Body of pancreas (tissue), 4 donors: ENCODE data around the gene GET3. TPM values are rescaled to one million over a fixed set of nuclear protein-coding genes. Genes with fewer than 3 reads are reported as not detected.
A peak's percentile ranks its signal among the peaks of the same experiment; 100 is the strongest.

ENCODE experiments used
- ATAC-seq: fragments of 150-250 bp; one replicate; pipeline ENCODE4 v1.9.1; 2016
- DNase-seq, 4 donors: peaks; one replicate each; pipeline ENCODE4 v3.0.0-alpha.2; 2019
- H3K27ac ChIP-seq, 4 donors: fragments of 200-600 bp; sonication (generic); 1 replicate in 3 of 4; 2 replicates in 1 of 4; pipeline versions ENCODE4 v1.5.1 to v1.6.1; 2016 to 2019; ENCODE audit warnings: mild to moderate bottlenecking in 1 of 4, mixed read lengths in 1 of 4, moderate library complexity in 1 of 4
- H3K27me3 ChIP-seq, 2 donors: fragments of 200-600 bp; sonication (generic); one replicate each; pipeline ENCODE4 v1.6.0; 2016; ENCODE audit warnings: mild to moderate bottlenecking in 1 of 2
- H3K36me3 ChIP-seq, 2 donors: fragments of 200-600 bp; sonication (generic); replicated peaks in 1 of 2; 2 replicates each; pipeline ENCODE4 v1.5.1; 2016; ENCODE audit warnings: low read depth in 2 of 2; ENCODE audit not compliant: insufficient read depth in 1 of 2
- H3K4me1 ChIP-seq: fragments of 200-600 bp; sonication (generic); one replicate; pipeline ENCODE4 v1.6.0; 2016
- H3K4me3 ChIP-seq, 2 donors: fragments of 200-600 bp; sonication (generic); 1 replicate in 1 of 2; 2 replicates in 1 of 2; pipeline ENCODE4 v1.5.1; 2016 to 2019
- H3K9me3 ChIP-seq, 3 donors: fragments of 200-600 bp; sonication (generic); 1 replicate in 2 of 3; 2 replicates in 1 of 3; pipeline ENCODE4 v1.5.1; 2016
- POLR2A ChIP-seq, 3 donors: fragments of 450-650 bp; IDR thresholded peaks; one replicate each; pipeline ENCODE4 v1.6.1; 2016; ENCODE audit warnings: antibody characterized with exemption in 3 of 3, mild to moderate bottlenecking in 2 of 3
- WGBS, 2 donors: methylation state at CpG; one replicate each; pipeline ENCODE4 v1.1.5; 2017; 5-methylcytosine and 5-hydroxymethylcytosine counted together
- intact Hi-C: fragments of 100-400 bp; cut with DNase I; formaldehyde crosslinking; loops from one replicate; pipeline ENCODE4 v1.15.1; 2023
- total RNA-seq, 2 donors: library from RNA; depleted of rRNA; stranded (reverse); fragments of >200 nt; gene quantifications; one replicate each; pipeline ENCODE4 v1.1.0, GENCODE V29; 2016
- TF ChIP-seq, protein P1 (sequence below), 7 experiments: fragments of 450-650 bp in 4 of 7; fragments of 200-600 bp in 3 of 7; sonication (generic) in 3 of 7; IDR thresholded peaks; one replicate each; pipeline ENCODE4 v1.5.1; 2016 to 2019; ENCODE audit warnings: antibody characterized with exemption in 7 of 7

The GET3 gene
- total RNA-seq, 2 donors from 2014 or later: 13.2 to 22.8 TPM

DNA sequence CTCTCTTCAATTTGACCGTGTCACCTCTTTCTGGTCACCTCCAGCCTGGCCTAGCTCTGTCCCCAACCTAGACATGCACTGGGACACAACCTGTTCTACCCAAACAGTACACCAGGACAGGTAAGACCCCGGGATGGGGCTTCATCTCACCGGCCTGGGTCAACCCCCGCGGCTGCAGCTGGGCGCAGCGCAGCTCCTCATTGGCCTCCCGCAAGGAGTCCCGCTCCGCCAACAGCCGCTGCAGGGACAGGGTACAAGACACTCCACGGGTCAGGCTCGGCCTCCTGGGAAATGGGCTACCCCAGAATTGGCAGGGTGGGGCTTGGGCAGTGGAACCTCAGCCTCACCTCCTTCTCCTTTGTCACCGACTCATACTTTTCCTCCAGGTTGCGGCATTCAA, 30.4 kb downstream of the GET3 start:
- H3K9me3 ChIP-seq: no peaks in the 10 kb centered on the region
- H3K27me3 ChIP-seq: no peaks in the 10 kb centered on the region
- no peak overlapping the region for H3K27ac ChIP-seq
- peaks cover 8% of the 10 kb centered on the region for H3K4me1 ChIP-seq
- peaks cover 0 to 25% of the 10 kb centered on the region in 2 donors for H3K36me3 ChIP-seq
- intact Hi-C loops: no loop called here
- 95 to 98% methylated on average over 15 of the region's 15 CpGs for WGBS, 2 donors
- no peak for DNase-seq
- ATAC-seq: no peak
- H3K4me3 ChIP-seq: no peak overlapping the region
- TF ChIP-seq, protein P1, sequence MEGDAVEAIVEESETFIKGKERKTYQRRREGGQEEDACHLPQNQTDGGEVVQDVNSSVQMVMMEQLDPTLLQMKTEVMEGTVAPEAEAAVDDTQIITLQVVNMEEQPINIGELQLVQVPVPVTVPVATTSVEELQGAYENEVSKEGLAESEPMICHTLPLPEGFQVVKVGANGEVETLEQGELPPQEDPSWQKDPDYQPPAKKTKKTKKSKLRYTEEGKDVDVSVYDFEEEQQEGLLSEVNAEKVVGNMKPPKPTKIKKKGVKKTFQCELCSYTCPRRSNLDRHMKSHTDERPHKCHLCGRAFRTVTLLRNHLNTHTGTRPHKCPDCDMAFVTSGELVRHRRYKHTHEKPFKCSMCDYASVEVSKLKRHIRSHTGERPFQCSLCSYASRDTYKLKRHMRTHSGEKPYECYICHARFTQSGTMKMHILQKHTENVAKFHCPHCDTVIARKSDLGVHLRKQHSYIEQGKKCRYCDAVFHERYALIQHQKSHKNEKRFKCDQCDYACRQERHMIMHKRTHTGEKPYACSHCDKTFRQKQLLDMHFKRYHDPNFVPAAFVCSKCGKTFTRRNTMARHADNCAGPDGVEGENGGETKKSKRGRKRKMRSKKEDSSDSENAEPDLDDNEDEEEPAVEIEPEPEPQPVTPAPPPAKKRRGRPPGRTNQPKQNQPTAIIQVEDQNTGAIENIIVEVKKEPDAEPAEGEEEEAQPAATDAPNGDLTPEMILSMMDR (IDR thresholded peaks at IDR 0.05): no peak
- TF ChIP-seq POLR2A (IDR thresholded peaks at IDR 0.05): no peak

DNA sequence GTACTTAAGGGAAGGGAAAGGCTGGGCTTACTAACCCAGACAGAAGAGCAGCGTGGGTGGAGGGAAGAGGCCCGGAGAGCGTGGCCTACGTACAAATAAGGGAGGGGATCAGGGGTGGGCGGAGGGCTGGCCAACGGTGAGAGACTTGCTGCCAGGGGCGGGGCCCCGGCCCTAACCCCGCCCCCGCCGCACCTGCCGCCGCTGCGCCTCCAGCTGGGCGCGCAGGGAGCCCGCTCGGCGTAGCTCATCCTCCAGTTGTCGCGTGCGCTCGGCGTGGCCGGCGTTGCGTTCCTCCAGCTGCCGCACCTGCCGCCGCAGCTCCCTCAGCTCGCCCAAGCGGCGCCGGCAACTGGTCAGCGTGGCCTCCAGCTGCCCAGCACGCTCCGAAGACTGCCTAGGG, 32.4 kb downstream of the GET3 start:
- Histone ChIP-seq H3K4me3 (no peak overlapping the region), H3K9me3 (no peaks in the 10 kb centered on the region), H3K36me3 (peaks cover 0 to 12% of the 10 kb centered on the region in 2 donors), H3K27ac (no peak overlapping the region), H3K27me3 (no peaks in the 10 kb centered on the region), H3K4me1 (peaks cover 15% of the 10 kb centered on the region)
- DNase-seq (no peak), ATAC-seq (no peak)
- TF ChIP-seq, protein P1 (IDR thresholded peaks at IDR 0.05): no peak
- TF ChIP-seq POLR2A (IDR thresholded peaks at IDR 0.05): no peak
- intact Hi-C loops: no loop called here
- 76 to 77% methylated on average over 10 to 37 of the region's 37 CpGs for WGBS, 2 donors

DNA sequence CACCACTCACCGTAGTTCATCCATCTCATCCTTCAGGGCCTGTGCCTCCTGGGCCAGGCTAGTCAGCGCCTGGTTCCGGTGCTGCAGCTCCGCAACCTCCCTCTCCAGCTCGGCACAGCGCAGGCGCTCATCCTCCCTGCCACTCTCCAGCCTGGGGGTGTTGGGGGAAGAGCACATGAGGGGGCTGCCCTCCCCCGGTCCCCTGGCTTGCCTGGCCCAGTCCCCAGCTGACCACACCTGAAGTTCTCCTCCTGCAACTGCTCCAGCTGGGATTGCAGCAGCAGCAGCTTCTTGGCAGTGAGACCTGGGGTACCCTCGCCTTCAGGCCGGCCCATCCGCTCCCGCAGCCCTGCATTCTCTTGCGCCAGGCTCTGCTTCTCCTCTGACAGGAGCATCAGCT, 33.6 kb downstream of the GET3 start:
- intact Hi-C loops: no loop called here
- Histone ChIP-seq H3K27ac (no peak overlapping the region), H3K27me3 (no peaks in the 10 kb centered on the region), H3K36me3 (peaks cover 0 to 10% of the 10 kb centered on the region in 2 donors), H3K4me3 (no peak overlapping the region), H3K4me1 (peaks cover 13% of the 10 kb centered on the region), H3K9me3 (no peaks in the 10 kb centered on the region)
- ATAC-seq: no peak
- TF ChIP-seq POLR2A (IDR thresholded peaks at IDR 0.05): no peak
- TF ChIP-seq, protein P1 (IDR thresholded peaks at IDR 0.05): no peak
- DNase-seq: no peak
- 91 to 94% methylated on average over 13 of the region's 13 CpGs for WGBS, 2 donors

DNA sequence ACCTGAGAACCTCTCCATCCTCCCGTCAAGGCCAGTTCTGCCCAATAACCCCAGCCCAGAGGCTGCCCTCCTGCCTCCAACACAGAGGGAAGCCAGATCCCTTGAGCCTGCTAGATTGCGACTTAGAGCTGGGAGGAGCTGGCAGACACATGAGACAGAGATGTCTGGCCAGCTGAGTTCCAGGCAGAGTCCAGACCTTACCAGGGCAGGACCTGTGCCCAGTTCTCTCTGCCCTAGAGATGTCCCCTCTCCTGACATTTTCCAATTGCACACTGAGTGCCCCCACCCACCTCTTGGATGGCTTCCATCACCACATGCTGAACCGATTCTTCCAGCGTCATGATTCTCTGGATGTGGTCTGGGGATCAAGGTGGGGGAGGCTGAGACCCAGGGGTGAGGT, 35.0 kb downstream of the GET3 start:
- TF ChIP-seq, protein P1 (IDR thresholded peaks at IDR 0.05): no peak
- TF ChIP-seq POLR2A (IDR thresholded peaks at IDR 0.05): no peak
- H3K27me3 ChIP-seq: no peaks in the 10 kb centered on the region
- intact Hi-C loops: no loop called here
- H3K4me3 ChIP-seq: no peak overlapping the region
- H3K4me1 ChIP-seq: peaks cover 16% of the 10 kb centered on the region
- no peak overlapping the region for H3K27ac ChIP-seq
- DNase-seq (no peak), ATAC-seq (no peak)
- peaks cover 0 to 8% of the 10 kb centered on the region in 2 donors for H3K36me3 ChIP-seq
- no peaks in the 10 kb centered on the region for H3K9me3 ChIP-seq
- WGBS, 2 donors: 78 to 90% methylated on average over 2 to 4 of the region's 4 CpGs

DNA sequence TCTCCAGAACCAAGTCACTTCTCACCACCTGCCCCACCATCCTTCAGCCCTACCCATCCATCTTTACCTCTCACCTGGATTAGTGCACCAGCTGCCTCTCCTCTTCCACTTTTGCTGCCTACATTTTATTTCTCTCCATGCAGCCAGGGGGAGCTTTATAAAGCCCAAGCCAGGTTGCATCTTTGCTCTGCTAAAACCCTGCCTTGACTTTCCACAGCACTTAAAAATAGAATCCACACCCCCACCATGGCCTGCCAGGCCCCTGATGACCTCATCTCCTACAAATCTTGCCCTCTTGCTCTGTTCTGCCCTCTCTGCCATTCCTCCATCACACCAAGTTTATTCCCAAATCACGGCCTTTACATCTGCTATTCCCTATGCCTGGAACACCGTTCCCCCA, 36.3 kb downstream of the GET3 start:
- H3K4me3 ChIP-seq: no peak overlapping the region
- peaks cover 21% of the 10 kb centered on the region for H3K4me1 ChIP-seq
- no peak overlapping the region for H3K27ac ChIP-seq
- H3K27me3 ChIP-seq: no peaks in the 10 kb centered on the region
- intact Hi-C loops: no loop called here
- peaks cover 0 to 8% of the 10 kb centered on the region in 2 donors for H3K36me3 ChIP-seq
- no peak for DNase-seq
- ATAC-seq: no peak
- 88 to 92% methylated on average over 2 of the region's 2 CpGs for WGBS, 2 donors
- no peak for TF ChIP-seq POLR2A (IDR thresholded peaks at IDR 0.05)
- TF ChIP-seq, protein P1 (IDR thresholded peaks at IDR 0.05): peak in 1 of 7 experiments; percentile 15
- H3K9me3 ChIP-seq: no peaks in the 10 kb centered on the region
